HTR-8/SVneo (cell line): ENCODE data around the gene PLCH2.
"Not testable (repeated sequence)": the region's sequence is repeated elsewhere in the genome, so short reads cannot be mapped to it uniquely, and the experiment has no call there.

Source experiments
- DNase-seq: peaks from one replicate; pipeline ENCODE4 v3.0.0; 2011; ENCODE audit warnings: low spot score, mixed read lengths; ENCODE audit not compliant: insufficient read length
- FAIRE-seq: peaks from 2 replicates; lab custom pipeline; 2011; peaks lifted over from hg19 to GRCh38; lab: Jason Lieb, UNC

PLCH2 gene

DNA sequence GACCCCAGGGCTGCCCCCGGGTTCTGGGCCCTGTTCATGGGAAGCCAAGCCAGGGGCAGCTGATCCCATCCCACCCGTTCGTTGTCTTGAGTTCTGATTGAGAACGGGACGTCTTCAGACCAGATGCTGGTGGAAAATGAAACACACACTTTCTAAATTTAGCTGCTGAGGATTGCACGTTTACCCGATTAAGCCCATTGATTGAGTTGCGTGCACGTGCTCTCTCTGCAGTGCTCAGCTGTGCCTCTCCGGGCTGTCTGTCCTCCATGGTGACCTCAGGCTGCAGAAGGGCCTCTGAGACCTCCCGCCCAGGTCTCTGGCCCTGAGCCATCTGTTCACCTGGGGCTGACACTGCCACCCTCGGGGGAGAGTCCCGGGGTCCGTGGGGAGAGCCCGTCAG is 36.7 kb upstream of the PLCH2 start:
- FAIRE-seq (no peak), DNase-seq (no peak)

DNA sequence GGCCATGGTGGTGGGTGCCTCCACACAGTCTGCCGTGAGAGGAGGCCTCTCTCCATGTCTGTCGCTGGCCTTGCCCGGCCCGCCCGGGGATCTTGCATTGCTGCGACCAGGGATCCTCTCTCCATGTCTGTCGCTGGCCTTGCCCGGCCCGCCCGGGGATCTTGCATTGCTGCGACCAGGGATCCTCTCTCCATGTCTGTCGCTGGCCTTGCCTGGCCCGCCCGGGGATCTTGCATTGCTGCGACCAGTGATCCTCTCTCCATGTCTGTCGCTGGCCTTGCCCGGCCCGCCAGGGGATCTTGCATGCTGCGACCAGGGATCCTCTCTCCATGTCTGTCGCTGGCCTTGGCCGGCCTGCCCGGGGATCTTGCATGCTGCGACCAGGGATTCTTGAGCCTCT is 35.7 kb upstream of the PLCH2 start:
- FAIRE-seq = peak; percentile 98
- not testable (repeated sequence) for DNase-seq

DNA sequence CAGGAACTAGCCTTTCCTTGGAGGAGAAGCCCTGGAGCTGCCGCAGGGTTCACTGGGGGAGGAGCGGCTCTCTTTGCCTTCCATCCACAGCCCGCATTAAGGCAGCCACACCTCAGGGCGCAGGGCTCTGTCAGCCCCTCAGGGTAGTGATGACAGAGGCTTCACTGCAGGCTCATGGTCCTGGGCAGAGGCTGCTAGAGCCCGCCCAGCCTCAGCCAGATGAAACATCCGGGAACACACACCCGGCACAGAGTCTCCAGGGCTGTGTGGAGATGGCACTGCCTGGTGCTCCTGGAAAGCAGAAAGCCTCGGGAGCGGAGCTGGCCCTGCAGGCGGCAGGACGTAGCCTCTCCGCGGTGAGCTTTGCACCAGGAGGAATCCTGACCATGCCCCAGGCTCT is 34.3 kb upstream of the PLCH2 start:
- no peak for DNase-seq
- no peak for FAIRE-seq

DNA sequence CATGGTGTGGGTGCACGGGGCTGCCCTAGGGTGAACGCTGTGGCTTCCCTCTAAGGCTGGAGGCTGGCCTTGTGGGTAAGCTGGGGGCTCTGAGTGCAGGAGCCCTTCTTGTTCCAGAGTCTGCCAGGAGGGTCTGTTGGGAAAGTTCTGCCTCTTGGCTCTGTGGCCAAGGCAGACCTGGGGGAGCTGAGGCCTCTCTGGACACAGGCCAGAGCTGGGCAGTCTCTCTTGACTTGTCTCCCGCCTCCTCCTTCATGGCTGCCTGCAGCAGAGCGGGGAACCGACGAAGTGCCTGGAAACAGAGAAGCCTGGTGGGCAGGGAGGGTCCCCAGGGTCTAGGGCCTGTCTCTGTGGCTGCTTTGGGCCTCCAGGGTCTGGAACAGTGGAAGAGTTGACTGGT is 33.4 kb upstream of the PLCH2 start:
- FAIRE-seq (no peak), DNase-seq (no peak)

DNA sequence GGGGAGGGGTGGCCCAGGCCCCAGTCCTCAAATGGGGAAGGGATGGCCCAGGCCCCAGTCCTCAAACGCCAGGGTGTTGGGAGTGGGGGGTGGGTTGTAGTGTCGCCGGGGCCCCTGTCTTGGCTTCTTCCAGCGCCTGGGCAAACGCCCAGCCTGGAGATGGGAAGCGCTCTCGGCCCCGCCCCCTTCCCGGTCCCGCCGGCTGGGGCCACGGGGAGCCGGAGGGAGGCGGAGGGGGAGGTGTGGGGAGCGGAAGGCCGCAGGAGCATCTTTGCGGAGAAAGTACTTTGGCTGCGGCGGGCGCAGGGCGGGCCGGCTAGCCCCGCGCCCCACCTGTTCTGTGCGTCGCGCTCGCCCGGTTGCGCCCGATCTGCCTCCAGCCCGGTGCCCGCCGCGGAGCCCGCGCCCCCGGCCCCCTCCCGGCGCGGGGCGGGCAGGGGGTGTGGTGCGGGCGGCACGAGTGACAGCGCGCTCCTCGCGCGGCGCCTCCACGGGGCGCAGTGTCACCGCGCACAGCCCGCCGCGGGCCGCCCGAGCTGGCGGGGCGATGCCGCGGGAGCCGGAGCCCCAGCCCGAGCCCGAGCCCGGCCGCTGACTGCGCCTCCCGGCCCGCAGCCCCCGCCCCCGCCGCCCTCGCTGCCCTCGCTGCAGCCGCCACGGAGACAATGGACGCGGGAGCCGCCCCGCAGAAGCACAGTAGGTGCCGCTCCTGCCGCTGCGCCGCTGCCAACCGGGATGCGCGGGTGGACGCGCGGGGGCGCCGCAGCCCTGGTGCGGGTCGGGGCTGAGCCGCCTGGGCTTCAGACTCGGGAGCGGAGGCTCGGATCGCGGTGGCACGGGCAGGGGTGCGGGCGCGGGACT is 32.6 kb upstream of the PLCH2 start:
- FAIRE-seq (no peak), DNase-seq (no peak)

DNA sequence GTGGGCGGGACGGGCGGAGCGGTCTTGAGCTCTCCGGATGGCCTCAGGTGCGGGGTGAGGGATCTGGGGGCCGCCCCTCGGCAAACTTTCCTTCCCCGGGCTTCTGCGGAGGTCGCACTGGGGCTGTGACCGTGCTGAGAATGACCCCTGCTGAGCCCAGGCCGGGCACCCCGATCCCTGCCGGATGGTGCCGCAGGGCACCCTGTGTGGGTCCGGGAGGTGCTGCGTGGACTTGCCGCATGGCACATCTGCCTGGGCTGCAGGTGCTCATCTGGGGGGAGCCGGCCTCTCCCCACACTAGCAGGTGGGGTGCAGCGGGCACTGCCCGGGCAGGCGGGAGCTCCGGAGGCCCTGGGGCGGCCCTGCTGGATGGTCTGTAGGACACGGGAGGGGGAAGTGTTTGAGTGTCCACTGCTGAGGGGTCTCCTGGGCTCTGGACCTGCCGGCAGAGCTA is 31.9 kb upstream of the PLCH2 start:
- FAIRE-seq (no peak), DNase-seq (no peak)

DNA sequence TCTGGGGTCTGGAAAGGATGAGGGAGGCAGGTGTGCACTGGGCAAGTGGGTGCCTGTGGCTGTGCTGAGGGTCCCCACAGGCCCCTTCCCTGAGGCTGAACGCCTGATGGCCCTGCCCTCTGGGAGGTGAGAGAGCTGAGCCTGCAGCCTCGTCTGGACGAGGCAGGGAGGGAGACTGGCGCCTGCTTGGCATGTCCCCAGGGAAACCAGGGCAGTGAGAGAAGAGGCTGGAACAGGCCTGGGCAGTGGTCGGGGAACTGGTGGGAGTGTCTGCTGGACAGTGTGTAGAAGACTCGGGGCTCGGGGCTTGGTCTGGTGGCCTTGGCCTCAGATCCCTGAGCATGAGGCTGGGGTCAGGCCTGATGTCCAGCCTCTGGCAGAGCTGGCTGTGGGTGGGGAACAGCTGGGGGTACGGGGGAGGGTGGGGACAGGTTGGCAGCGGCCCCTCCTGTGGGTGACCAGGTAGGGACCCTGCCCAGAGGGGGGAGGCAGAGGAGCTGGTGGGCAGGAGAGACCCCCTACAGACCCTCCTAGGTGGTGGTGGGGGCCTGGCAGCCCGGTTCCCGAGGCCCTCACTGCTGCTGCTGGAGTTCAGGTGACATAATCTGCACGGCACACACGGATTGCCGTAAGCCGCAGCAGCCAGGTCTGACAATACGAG is 30.8 kb upstream of the PLCH2 start:
- DNase-seq = no peak
- no peak for FAIRE-seq

DNA sequence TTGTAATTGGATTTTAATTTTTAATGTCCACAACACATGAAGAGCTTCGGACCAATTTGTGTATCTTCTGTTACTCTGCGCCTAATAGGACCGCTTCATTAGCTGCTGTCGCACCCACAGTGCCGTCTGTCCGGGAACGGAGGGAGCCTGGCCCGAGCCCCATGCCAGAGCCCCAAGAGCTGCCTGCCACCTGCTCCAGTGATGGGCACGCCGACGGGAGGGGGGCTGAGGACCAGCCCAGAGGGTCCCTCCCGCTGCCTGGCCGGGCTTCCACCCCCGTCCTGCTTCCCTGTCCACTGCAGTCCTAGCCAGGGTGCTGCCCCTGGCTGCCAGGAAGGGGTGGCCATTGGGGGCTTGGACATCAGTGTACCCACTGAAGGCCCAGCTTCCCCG is 30.3 kb upstream of the PLCH2 start:
- DNase-seq (no peak), FAIRE-seq (no peak)

DNA sequence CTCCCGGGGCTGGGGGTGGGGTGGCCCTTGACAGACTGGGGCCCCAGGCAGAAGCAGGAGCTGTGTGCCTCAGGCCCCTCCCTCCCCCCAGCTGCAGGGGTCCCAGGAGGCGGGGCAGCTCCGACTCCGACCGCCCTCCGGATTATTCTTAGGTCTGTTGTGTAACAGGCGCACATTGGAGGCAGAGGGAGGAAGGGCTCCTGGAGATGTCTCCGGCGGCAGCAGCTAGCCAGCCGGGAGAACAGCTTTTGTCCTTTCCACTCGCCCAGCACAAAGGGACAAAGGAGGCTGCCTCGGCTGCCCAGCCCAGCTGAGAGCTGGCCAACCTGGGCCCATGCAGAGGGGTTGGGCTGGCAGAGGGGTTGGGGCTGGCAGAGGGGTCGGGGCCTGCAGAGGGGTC is 29.7 kb upstream of the PLCH2 start:
- DNase-seq (no peak), FAIRE-seq (no peak)

DNA sequence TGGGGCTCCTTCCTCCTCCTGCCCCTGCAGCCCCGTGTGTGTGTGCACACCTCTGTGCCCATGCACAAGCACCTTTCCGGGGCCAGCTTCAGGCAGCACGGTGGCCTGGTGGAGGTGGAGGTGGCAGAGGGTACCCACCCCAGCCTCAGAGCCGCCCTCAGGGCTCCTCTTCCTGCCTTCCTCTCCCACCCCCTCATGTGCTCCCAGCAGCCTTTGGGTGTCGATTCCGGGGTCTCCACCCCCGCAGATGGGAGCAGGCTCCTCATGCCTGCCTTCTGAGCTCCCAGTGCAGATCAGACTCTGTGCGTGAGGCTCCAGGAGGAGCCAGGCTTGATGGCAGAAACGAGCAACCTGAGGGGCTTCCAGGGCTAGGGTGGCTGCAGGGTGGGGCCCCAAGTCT is 29.2 kb upstream of the PLCH2 start:
- FAIRE-seq = no peak

DNA sequence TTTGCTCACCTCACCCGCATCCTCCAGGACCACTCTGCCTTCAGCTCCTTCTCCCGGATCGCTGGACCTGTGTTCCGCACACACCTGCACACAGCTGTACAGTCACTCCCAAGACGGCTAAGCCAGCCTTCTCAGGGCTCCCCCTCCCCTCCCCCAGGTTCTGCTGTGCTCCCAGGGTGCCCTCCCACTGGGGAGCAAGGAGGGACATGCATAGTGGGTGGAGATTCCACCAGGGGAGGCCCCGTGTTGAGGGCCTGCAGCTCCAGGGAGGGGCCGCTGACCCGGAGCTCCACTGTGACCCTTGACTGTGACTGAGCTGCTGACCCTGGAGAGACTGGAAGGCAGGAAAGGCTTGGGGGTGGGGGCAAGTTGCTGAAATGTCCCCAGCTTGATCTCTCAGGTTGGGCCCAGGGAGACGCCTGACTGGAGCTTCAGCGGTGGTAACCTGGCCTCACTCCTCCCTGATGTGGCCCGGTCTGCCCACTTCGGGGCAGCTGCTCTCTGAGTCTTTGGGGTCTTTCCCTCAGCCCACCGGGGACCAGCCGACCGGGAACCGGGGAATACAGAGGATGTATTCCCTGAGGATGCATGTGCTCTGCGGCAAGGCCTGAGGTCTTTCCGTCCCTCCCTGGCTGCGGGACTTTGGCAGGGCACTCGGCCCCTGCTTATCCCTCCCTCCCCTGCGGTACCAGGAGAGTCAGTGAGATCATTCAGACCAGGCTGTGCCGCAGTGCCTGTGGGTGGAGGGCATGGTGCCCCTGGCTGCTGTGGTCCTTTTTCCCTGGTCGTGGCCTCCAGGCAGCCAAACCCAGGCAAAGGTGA is 28.6 kb upstream of the PLCH2 start:
- DNase-seq (no peak), FAIRE-seq (no peak)

More for the DNA sequence above, 29.2 kb upstream of the PLCH2 start:
- no peak for DNase-seq

DNA sequence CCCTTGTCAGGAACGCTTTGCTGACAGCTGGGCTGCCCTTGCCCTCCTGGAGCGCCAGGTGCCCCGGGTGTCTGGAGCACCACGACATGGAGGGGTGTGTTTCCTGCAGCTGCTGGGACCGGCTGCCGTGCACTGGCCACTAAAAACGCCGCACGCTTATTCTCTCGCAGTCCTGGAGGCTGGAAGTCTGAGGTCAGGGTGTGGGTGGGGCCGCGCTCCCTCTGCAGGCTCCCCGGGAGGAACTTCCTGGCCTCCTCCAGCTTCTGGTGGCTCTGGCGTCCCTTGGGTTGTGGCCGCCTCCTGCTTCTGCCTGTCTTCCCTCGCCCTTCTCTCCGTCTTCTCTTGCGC is 28.0 kb upstream of the PLCH2 start:
- DNase-seq (no peak), FAIRE-seq (no peak)

DNA sequence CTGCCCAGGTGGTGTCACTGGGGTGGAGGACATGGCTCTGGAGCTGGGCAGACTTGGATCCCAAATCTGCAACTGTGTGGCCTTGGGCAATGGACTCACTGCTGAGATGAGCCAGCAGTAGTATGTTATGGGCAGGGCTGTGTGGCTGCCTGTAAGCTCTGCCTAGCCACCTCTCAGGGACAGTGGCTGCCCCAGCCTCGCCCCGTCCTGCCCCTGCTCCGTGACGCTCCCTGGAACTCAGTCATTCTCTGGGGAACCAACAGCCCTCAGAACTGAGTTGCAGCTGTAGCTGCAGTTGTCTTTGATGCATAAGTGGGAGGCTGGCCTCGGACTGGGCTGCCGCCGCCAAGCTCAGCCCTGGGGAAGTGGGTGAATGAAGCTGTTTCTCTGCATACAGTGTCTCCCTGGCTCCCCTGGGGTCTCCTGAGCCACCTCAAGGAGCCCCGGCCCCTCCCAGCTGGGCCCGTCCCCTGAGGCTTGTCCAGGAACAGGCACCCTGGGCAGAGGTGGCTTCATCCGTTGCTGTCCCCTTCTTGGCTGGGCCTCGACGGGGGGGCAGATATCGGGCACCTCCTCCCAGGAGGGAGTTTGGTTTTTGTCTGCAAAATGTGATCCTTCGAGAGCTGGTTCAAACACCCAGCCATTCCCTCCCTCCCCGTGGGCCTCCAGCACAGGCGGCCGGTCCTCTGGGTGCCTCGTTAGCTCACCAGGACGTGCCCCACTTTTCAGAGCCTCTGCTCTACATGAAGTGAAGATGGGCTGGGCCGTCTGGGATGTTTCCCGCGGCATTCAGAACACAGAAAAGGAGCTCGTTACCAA is 26.2 kb upstream of the PLCH2 start:
- DNase-seq (no peak), FAIRE-seq (no peak)

DNA sequence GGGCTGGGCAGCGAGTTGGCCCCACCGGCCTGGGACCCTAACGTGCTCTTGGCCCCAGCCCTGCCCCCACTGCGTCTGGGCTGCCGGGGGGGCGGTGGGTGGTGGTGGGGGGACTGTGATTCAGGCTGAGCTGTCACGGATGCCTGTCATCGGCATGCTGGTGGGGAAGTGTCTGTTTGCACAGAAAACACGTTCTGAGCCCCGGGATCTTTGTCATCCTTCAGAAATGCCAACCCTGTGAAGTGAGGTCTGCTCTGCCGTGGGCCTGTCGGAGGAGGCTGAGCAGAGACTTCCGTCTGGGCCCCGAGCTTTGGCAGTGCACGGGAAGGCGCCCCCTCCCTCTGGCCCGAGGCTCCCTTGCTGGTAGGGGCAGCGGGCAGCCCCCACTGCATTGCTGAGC is 24.3 kb upstream of the PLCH2 start:
- FAIRE-seq (peak; percentile 84), DNase-seq (peak; percentile 88)

DNA sequence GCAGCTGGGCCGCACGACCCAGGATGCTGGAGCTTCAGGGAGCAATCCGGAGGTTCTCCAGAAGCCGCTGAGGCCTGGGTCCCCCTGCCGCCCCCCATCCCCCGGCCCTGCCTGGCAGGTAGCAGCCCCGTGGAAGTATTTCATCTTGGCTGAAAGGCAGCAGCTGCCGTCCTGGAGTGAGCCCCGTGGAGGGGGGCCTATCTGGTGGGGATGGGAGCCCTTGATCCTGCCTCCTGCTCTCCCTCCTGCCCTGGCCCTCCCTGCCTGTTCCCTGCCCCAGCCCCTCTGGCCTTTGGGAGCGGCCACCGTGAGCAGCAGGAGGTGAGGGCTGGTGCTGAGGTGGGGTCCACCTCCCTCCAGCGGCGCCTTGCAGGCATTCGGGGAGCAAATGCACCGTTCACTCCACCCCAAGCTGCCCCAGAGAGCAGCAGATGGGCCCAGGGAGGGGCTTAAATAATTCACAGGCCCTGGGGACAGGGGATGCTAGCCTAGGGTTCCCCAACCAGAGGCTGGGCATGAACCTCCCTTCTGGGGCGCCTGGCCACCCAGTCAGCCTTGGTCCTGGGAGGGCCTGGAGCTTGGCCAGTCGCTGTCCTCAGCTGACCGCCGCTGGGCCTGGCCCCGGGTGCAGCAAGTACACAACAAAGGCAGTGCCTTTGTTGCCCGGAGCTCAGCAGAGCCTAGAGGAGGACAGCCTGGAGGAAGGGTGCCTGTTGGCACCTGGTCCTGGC is 23.7 kb upstream of the PLCH2 start:
- DNase-seq (no peak), FAIRE-seq (no peak)

DNA sequence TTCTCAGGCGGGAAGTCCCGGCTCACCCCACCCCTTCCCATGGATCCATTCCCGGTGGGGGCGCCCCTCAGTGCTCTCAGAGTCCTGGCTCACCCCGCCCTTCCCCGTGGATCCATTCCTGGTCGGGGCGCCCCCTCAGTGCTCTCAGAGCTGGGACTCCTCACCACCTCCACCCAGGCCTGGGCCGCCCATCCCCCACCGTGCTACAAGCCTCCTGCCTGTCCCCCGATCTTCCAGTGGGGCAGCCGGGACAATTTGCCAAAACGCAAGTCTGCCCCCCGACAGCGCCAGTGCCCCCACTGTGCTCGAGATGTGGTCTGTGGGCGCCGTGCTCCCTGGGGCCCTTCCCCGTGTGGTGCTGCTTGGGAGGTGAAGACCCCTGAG is 23.2 kb upstream of the PLCH2 start:
- DNase-seq = no peak

DNA sequence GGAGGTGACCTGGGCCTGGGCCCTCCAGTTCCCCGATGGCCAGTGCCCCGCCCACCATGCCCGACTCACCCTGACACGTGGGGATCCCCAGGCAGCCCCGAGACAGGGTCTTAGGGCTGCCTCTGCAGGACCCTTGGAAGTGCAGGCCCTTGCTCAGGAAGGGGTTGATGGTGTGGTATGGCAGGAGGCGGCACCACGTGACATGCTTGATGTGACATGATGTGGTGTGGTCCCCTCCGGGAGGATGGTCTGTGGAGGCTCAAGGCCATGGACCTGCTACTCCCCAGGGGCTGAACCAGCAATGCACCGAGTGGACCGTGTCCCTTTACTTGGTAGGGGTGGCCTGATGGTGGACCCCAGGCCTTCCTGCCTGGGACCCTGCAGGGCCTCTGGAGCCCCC is 21.9 kb upstream of the PLCH2 start:
- no peak for FAIRE-seq

More for the DNA sequence above, 23.2 kb upstream of the PLCH2 start:
- FAIRE-seq = no peak

DNA sequence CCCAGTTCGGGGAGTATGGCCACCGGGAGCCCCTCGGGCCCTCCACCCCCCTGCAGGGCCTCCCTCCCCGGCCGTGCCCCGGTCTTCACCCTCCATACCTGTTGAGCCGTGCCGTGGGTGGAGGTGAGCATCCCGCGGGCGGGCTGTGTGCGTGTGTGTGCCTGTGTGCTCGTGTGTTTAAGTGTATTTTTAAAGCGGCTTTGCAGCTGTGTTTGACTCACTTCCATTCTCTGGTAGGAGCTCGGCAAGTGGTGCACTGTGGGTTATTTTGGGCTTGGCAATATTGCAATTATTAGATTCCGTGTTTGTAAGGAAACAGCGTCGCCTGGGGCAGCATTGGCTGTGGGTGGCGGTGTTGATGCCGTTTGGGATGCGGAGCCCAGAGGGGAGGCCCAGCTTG is 20.3 kb upstream of the PLCH2 start:
- no peak for DNase-seq
- no peak for FAIRE-seq

More for the DNA sequence above, 21.9 kb upstream of the PLCH2 start:
- no peak for DNase-seq

DNA sequence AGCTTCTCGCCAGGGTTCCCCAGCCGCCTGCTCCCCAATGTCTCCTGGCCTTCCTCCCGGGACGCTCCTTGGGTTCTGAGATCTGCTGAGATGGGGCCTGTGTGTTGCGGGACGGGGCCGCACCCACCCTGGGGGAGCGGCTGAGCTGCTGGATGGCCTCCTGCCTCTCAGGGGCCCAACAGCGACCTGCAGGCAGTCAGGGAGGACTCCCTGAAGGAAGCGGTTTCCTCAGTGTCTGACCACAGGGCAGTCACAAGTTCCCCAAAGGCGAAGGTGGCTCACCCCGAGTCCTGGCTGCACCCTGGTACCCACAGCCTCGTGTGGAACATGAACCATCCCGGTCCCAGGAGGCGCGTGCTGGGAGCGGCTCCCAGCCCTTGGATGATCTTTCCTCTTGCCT is 18.6 kb upstream of the PLCH2 start:
- DNase-seq (no peak), FAIRE-seq (no peak)
